ENCODE measurements around the gene CAPN10.
"Not testable (repeated sequence)": the region's sequence is repeated elsewhere in the genome, so short reads cannot be mapped to it uniquely, and the experiment has no call there.

Gene CAPN10

DNA sequence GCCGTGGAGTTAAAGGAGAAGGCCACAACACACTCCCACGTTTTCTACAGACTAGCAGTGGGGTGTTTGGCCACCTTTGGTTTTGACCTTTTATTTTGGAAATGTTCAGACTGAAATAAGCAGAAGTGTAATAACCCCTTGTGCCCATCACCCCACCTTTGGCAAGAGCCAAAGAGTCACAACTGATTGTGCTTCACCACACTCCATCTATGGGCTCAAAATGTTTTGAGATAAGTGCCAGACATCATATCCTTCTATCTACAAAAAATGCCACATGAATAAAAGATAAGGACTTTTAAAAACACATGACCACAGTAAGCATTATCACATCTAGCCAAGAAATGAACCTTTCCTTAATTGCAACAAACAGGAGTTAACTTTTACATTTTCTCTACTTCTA lies 28.9 kb downstream of the CAPN10 start:
- Histone ChIP-seq H3K9ac (ENCODE audit: low read depth, low read length) (no peak overlapping the region), H3K27ac (ENCODE audit: low read length) (no peak overlapping the region), H3K36me3 (ENCODE audit: insufficient read depth, low read length) (no peaks in the 10 kb centered on the region), H3K79me2 (ENCODE audit: insufficient read depth, low read length) (no peaks in the 10 kb centered on the region), H3K4me3 (ENCODE audit: low read depth in 1 of 2, low read length in 2 of 2) (no peak overlapping the region), H3K4me1 (ENCODE audit: insufficient read depth, low read length) (0 out of 2 replicates have a peak, but pooled peaks cover 2% of the 10 kb centered on the region), H4K20me1 (ENCODE audit: insufficient read depth, low read length) (no peaks in the 10 kb centered on the region), H3K9me3 (ENCODE audit: insufficient read depth, low read length, severe bottlenecking) (no peaks in the 10 kb centered on the region), H3K4me2 (ENCODE audit: insufficient read depth, low read length) (no peak overlapping the region), H3K27me3 (ENCODE audit: insufficient read depth, low read length, poor library complexity) (no peaks in the 10 kb centered on the region), H2AFZ (ENCODE audit: low read depth, low read length) (no peak overlapping the region)
- TF ChIP-seq, protein P1, sequence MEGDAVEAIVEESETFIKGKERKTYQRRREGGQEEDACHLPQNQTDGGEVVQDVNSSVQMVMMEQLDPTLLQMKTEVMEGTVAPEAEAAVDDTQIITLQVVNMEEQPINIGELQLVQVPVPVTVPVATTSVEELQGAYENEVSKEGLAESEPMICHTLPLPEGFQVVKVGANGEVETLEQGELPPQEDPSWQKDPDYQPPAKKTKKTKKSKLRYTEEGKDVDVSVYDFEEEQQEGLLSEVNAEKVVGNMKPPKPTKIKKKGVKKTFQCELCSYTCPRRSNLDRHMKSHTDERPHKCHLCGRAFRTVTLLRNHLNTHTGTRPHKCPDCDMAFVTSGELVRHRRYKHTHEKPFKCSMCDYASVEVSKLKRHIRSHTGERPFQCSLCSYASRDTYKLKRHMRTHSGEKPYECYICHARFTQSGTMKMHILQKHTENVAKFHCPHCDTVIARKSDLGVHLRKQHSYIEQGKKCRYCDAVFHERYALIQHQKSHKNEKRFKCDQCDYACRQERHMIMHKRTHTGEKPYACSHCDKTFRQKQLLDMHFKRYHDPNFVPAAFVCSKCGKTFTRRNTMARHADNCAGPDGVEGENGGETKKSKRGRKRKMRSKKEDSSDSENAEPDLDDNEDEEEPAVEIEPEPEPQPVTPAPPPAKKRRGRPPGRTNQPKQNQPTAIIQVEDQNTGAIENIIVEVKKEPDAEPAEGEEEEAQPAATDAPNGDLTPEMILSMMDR (IDR thresholded peaks at IDR 0.05; ENCODE audit: borderline replicate concordance, extremely low read depth, low read length, poor library complexity, severe bottlenecking) = no peak
- TF ChIP-seq EZH2 (IDR thresholded peaks at IDR 0.05; ENCODE audit: borderline replicate concordance, low read depth, low read length, severe bottlenecking) = no peak
- ATAC-seq (ENCODE audit: insufficient read depth, low read depth) (no peak), DNase-seq (no peak)

DNA sequence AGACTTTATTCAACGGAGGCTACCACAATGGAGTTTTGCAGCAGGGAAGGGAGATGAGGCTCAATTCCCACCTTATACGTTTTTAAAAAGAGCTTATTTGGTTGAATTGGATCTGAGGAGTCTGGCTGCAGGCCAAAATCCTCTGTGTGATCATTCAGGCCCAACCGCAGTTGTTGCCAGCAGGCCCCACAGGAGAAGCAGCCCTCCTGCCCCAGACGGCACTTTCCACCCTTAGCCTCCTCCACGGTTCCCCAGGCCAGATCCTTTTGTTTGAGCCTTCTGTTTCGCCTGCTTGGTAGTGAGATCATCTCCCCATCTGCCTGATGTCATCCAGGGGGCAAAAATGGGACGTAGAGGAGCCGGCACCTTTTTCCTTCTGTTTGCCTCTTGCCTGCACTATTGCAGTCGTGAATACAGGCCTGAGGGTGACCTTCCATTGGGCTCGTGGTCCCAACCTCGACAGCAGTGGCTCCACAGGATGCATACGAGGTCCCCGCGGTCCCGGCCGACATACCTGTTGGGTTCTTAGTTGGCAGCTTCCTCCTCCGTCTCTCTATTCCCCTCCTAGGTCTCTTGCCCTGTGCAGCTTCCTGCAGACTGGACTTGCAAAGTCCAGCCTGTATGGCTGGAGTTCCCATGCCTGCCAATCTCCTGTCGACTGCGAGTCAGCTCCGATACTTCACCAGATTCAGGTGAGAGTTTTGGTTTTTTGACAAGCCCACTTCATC lies 29.4 kb downstream of the CAPN10 start:
- 0 out of 2 replicates have a peak, but pooled peaks cover 2% of the 10 kb centered on the region for H3K4me1 ChIP-seq (ENCODE audit: insufficient read depth, low read length)
- no peak overlapping the region for H3K4me3 ChIP-seq (ENCODE audit: low read depth in 1 of 2, low read length in 2 of 2)
- TF ChIP-seq EZH2 (IDR thresholded peaks at IDR 0.05; ENCODE audit: borderline replicate concordance, low read depth, low read length, severe bottlenecking) = no peak
- TF ChIP-seq, protein P1 (IDR thresholded peaks at IDR 0.05; ENCODE audit: borderline replicate concordance, extremely low read depth, low read length, poor library complexity, severe bottlenecking) = no peak
- no peaks in the 10 kb centered on the region for H3K27me3 ChIP-seq (ENCODE audit: insufficient read depth, low read length, poor library complexity)
- ATAC-seq (ENCODE audit: insufficient read depth, low read depth) (no peak), DNase-seq (no peak)
- H3K27ac ChIP-seq (ENCODE audit: low read length) = no peak overlapping the region
- H3K79me2 ChIP-seq (ENCODE audit: insufficient read depth, low read length) = no peaks in the 10 kb centered on the region
- no peak overlapping the region for H3K9ac ChIP-seq (ENCODE audit: low read depth, low read length)
- H3K9me3 ChIP-seq (ENCODE audit: insufficient read depth, low read length, severe bottlenecking) = no peaks in the 10 kb centered on the region
- no peaks in the 10 kb centered on the region for H3K36me3 ChIP-seq (ENCODE audit: insufficient read depth, low read length)
- H3K4me2 ChIP-seq (ENCODE audit: insufficient read depth, low read length) = no peak overlapping the region
- no peaks in the 10 kb centered on the region for H4K20me1 ChIP-seq (ENCODE audit: insufficient read depth, low read length)
- no peak overlapping the region for H2AFZ ChIP-seq (ENCODE audit: low read depth, low read length)

DNA sequence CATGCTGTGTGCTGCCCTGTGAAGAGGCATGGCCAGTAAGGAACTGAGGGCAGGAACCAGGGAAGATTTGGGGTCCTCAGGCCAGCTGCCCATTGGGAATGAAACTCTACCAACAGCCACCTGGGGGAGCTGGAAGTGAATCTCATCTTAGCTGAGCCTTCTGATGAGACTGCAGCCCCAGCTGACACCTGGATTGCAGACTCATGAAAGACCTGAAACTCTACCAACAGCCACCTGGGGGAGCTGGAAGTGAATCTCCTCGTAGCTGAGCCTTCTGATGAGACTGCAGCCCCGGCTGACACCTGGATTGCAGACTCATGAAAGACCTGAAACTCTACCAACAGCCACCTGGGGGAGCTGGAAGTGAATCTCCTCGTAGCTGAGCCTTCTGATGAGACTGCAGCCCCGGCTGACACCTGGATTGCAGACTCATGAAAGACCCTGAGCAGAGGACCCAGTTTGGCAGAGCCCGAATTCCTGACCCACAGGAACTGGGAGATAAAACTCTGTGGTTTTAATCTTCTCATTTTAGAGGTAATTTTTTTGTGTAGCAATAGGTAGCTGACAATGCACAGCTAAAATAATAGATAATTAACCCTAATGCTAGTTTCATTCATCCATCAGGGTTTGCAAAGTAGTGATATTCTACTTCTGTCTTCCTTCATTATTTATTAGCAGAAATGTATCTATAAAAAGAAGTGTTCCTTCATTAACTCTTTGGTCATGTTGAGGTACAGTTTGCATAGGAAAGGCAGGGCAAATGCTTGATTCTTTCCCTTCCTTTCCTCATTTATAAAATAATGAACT lies 30.5 kb downstream of the CAPN10 start:
- not testable (repeated sequence) for H3K79me2 ChIP-seq (ENCODE audit: insufficient read depth, low read length); ATAC-seq (ENCODE audit: insufficient read depth, low read depth); H3K4me3 ChIP-seq (ENCODE audit: low read depth in 1 of 2, low read length in 2 of 2); H3K27ac ChIP-seq (ENCODE audit: low read length); H3K27me3 ChIP-seq (ENCODE audit: insufficient read depth, low read length, poor library complexity); H3K9ac ChIP-seq (ENCODE audit: low read depth, low read length); H3K4me1 ChIP-seq (ENCODE audit: insufficient read depth, low read length); H3K9me3 ChIP-seq (ENCODE audit: insufficient read depth, low read length, severe bottlenecking); H3K36me3 ChIP-seq (ENCODE audit: insufficient read depth, low read length); DNase-seq; H2AFZ ChIP-seq (ENCODE audit: low read depth, low read length); H4K20me1 ChIP-seq (ENCODE audit: insufficient read depth, low read length); H3K4me2 ChIP-seq (ENCODE audit: insufficient read depth, low read length)

DNA sequence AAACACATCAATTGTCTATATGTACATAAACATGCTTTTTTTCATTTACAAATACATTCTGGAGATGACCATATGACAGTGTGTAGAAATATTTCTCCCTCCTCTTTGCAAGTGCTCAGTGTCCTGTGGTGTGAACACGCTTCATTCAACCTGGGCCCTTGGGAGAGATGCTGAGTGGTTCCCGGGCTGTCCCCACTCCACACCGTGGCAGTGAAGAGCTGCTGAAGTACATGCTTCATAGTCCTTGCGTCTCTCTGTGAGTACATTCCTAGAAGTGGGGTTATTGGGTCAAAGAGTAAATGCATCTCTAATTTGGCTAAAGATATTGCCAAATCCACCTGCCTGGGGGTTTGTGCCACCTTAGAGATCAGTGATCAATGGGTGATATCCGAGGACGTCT lies 32.2 kb downstream of the CAPN10 start:
- Histone ChIP-seq H3K9me3 (ENCODE audit: insufficient read depth, low read length, severe bottlenecking) (no peaks in the 10 kb centered on the region), H3K4me1 (ENCODE audit: insufficient read depth, low read length) (no peaks in the 10 kb centered on the region), H3K27me3 (ENCODE audit: insufficient read depth, low read length, poor library complexity) (no peaks in the 10 kb centered on the region), H3K4me3 (ENCODE audit: low read depth in 1 of 2, low read length in 2 of 2) (no peak overlapping the region), H3K9ac (ENCODE audit: low read depth, low read length) (no peak overlapping the region), H3K79me2 (ENCODE audit: insufficient read depth, low read length) (no peaks in the 10 kb centered on the region), H3K27ac (ENCODE audit: low read length) (no peak overlapping the region), H4K20me1 (ENCODE audit: insufficient read depth, low read length) (no peaks in the 10 kb centered on the region), H3K36me3 (ENCODE audit: insufficient read depth, low read length) (no peaks in the 10 kb centered on the region), H2AFZ (ENCODE audit: low read depth, low read length) (no peak overlapping the region), H3K4me2 (ENCODE audit: insufficient read depth, low read length) (no peak overlapping the region)
- ATAC-seq (ENCODE audit: insufficient read depth, low read depth) = no peak
- TF ChIP-seq EZH2 (IDR thresholded peaks at IDR 0.05; ENCODE audit: borderline replicate concordance, low read depth, low read length, severe bottlenecking) = no peak
- TF ChIP-seq, protein P1 (IDR thresholded peaks at IDR 0.05; ENCODE audit: borderline replicate concordance, extremely low read depth, low read length, poor library complexity, severe bottlenecking) = no peak
- DNase-seq = no peak
